Vagina (tissue), 2 donors: Measurements from ENCODE around the gene GMPPA.

Experiments
- CTCF ChIP-seq, 3 experiments: fragments of 450-650 bp in 2 of 3; fragments of 200-600 bp in 1 of 3; sonication (generic) in 1 of 3; IDR thresholded peaks; one replicate each; pipeline ENCODE4 v1.5.1; 2017 to 2019; ENCODE audit warnings: antibody characterized with exemption in 3 of 3, mild to moderate bottlenecking in 2 of 3, moderate library complexity in 2 of 3
- POLR2A ChIP-seq, 2 donors: fragments of 450-650 bp; IDR thresholded peaks; one replicate each; pipeline ENCODE4 v1.6.1; 2017; ENCODE audit warnings: antibody characterized with exemption in 2 of 2, mild to moderate bottlenecking in 2 of 2, moderate library complexity in 2 of 2
- POLR2AphosphoS5 ChIP-seq, 2 donors: sonication (generic); formaldehyde crosslinking; IDR thresholded peaks; one replicate each; pipeline ENCODE4 v1.9.0; 2017; ENCODE audit warnings: antibody characterized with exemption in 2 of 2, mild to moderate bottlenecking in 2 of 2, low read depth in 1 of 2; ENCODE audit not compliant: insufficient read depth in 1 of 2

DNA sequence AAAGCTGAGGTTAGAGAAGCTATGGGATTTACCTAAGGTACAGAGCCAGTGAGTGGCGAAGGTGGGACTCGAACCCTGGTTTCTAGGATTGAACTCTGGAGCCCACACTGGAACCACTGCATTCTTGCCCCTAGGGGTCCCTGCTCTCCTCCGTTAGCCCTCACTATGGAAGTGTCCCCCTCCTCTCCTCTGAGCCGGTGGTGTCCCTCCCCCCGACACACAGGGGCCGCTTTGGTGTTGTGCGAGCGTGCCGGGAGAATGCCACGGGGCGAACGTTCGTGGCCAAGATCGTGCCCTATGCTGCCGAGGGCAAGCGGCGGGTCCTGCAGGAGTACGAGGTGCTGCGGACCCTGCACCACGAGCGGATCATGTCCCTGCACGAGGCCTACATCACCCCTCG lies 8.5 kb upstream of the GMPPA start:
- no peak for TF ChIP-seq POLR2A (IDR thresholded peaks at IDR 0.05)
- TF ChIP-seq CTCF (IDR thresholded peaks at IDR 0.05): no peak
- no peak for TF ChIP-seq POLR2AphosphoS5 (IDR thresholded peaks at IDR 0.05; ENCODE audit: insufficient read depth in 1 of 2, low read depth in 1 of 2)
